Measurements from ENCODE around the gene OR5D18.
"Not testable (repeated sequence)": the region's sequence is repeated elsewhere in the genome, so short reads cannot be mapped to it uniquely, and the experiment has no call there.

DNA sequence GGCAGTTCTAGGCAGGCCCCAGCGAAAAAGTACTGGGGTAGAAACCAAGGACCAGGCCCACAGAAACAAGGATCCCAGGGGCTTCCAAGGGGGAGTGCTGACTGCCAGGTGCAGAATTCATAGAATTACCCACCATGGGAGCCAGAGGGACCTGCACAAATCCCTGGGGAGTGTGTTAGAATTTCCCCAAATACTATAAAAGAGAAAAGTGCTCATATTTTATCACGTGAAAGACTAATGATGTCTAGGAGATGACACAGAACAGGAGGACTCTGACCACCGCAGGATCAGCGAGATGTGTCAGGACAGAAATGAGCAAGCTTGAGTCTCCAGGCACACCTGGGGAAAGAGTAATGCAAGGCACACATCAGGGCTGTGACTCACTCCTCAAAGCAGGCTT lies 47.9 kb downstream of the OR5D18 start:
- not testable (repeated sequence) for TF ChIP-seq POLR2A (IDR thresholded peaks at IDR 0.05)
- TF ChIP-seq, protein P1, sequence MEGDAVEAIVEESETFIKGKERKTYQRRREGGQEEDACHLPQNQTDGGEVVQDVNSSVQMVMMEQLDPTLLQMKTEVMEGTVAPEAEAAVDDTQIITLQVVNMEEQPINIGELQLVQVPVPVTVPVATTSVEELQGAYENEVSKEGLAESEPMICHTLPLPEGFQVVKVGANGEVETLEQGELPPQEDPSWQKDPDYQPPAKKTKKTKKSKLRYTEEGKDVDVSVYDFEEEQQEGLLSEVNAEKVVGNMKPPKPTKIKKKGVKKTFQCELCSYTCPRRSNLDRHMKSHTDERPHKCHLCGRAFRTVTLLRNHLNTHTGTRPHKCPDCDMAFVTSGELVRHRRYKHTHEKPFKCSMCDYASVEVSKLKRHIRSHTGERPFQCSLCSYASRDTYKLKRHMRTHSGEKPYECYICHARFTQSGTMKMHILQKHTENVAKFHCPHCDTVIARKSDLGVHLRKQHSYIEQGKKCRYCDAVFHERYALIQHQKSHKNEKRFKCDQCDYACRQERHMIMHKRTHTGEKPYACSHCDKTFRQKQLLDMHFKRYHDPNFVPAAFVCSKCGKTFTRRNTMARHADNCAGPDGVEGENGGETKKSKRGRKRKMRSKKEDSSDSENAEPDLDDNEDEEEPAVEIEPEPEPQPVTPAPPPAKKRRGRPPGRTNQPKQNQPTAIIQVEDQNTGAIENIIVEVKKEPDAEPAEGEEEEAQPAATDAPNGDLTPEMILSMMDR (IDR thresholded peaks at IDR 0.05), result not testable (repeated sequence)

Data from esophagus squamous epithelium (tissue), 4 donors.